HG02852 (cell line): ENCODE measurements around the gene BCAS3.
"Not testable (repeated sequence)": the region's sequence is repeated elsewhere in the genome, so short reads cannot be mapped to it uniquely, and the experiment has no call there.

Experiments used
- ATAC-seq: cut with Tn5 transposase; IDR thresholded peaks from one replicate; pipeline ENCODE4 v1.9.1; 2021; ENCODE audit warnings: mild to moderate bottlenecking, moderate library complexity; ENCODE audit not compliant: unreplicated experiment

BCAS3 gene

GRCh38 chr17:61351745-61352407 lies 674.2 kb downstream of the BCAS3 start:
- no peak for ATAC-seq

GRCh38 chr17:61352408-61352770 lies 674.7 kb downstream of the BCAS3 start:
- no peak for ATAC-seq

GRCh38 chr17:61352781-61353491 lies 675.3 kb downstream of the BCAS3 start:
- ATAC-seq, result no peak

GRCh38 chr17:61353615-61354014 lies 676.0 kb downstream of the BCAS3 start:
- ATAC-seq, result no peak

- no peak for ATAC-seq
These were observed 677.5 kb downstream of the BCAS3 start for GRCh38 chr17:61354895-61355874.

- not testable (repeated sequence) for ATAC-seq
These were observed 679.4 kb downstream of the BCAS3 start for GRCh38 chr17:61357061-61357460.

- not testable (repeated sequence) for ATAC-seq
These were observed 681.9 kb downstream of the BCAS3 start for GRCh38 chr17:61359513-61359912.

GRCh38 chr17:61360318-61360943 lies 682.8 kb downstream of the BCAS3 start:
- no peak for ATAC-seq

GRCh38 chr17:61361084-61361483 lies 683.4 kb downstream of the BCAS3 start:
- ATAC-seq, result no peak

GRCh38 chr17:61362396-61362795 lies 684.7 kb downstream of the BCAS3 start:
- no peak for ATAC-seq

GRCh38 chr17:61362852-61363600 lies 685.4 kb downstream of the BCAS3 start:
- no peak for ATAC-seq

- no peak for ATAC-seq
These were observed 686.2 kb downstream of the BCAS3 start for GRCh38 chr17:61363601-61364462.

GRCh38 chr17:61364463-61364846 lies 686.8 kb downstream of the BCAS3 start:
- no peak for ATAC-seq

- ATAC-seq, result no peak
These were observed 688.5 kb downstream of the BCAS3 start for GRCh38 chr17:61366076-61366714.

- no peak for ATAC-seq
These were observed 689.2 kb downstream of the BCAS3 start for GRCh38 chr17:61366715-61367413.

- ATAC-seq, result no peak
These were observed 690.6 kb downstream of the BCAS3 start for GRCh38 chr17:61368049-61368831.

GRCh38 chr17:61368832-61369450 lies 691.3 kb downstream of the BCAS3 start:
- ATAC-seq, result no peak
